Caco-2 (cell line): ENCODE results near the gene CALHM3. TPM values are rescaled to one million over a fixed set of nuclear protein-coding genes. Genes with fewer than 3 reads are reported as not detected.

Source experiments
- BruUV-seq: library from RNA; stranded (reverse); fragments of 400-500 nt; replicated peaks from 2 replicates; lab custom pipeline; 2021; lab: Mats Ljungman, UMichigan
- CTCF ChIA-PET: fragments of 300-600 bp; sonication (Branson Sonifier 250); formaldehyde crosslinking; loops from one replicate; lab custom pipeline; 2022; ENCODE audit warnings: antibody characterized with exemption; lab: Charles Lee
- POLR2A ChIA-PET: fragments of 300-600 bp; sonication (Branson Sonifier 250); formaldehyde crosslinking; loops from one replicate; lab custom pipeline; 2022; ENCODE audit warnings: antibody characterized with exemption; lab: Charles Lee
- DNase-seq, 2 experiments: peaks; one replicate each; pipeline versions ENCODE4 v3.0.0 to v3.0.0-alpha.2; 2020 to 2022
- H3K27me3 ChIP-seq: replicated peaks from 2 replicates; pipeline ENCODE4 v1.6.0; 2011; ENCODE audit warnings: low read length; ENCODE audit not compliant: control insufficient read depth, insufficient read depth
- H3K36me3 ChIP-seq: 2 replicates; pipeline ENCODE4 v1.5.1; 2011; ENCODE audit warnings: low read length; ENCODE audit not compliant: control insufficient read depth, insufficient read depth
- H3K4me1 ChIP-seq: fragments of 250-450 bp; sonication (Bioruptor Pico); 2 replicates; pipeline ENCODE4 v1.5.1; 2020; ENCODE audit warnings: mild to moderate bottlenecking
- H3K4me3 ChIP-seq: 2 replicates; pipeline ENCODE4 v1.5.1; 2011; ENCODE audit warnings: low read depth, mild to moderate bottlenecking, control low read depth, low read length
- H3K9me3 ChIP-seq: fragments of 250-450 bp; sonication (Bioruptor Pico); 2 replicates; pipeline ENCODE4 v1.5.1; 2020; ENCODE audit warnings: mild to moderate bottlenecking, moderate library complexity
- H3K27ac Mint-ChIP-seq: one replicate; pipeline ENCODE4 v1.8.0; 2022; ENCODE audit warnings: mixed read lengths; ENCODE audit not compliant: unreplicated experiment
- H3K27me3 Mint-ChIP-seq: one replicate; pipeline ENCODE4 v1.8.0; 2022; ENCODE audit warnings: mixed read lengths; ENCODE audit not compliant: insufficient read depth, unreplicated experiment
- H3K36me3 Mint-ChIP-seq: one replicate; pipeline ENCODE4 v1.8.0; 2022; ENCODE audit warnings: mild to moderate bottlenecking, mixed read lengths; ENCODE audit not compliant: insufficient read depth, unreplicated experiment
- H3K4me1 Mint-ChIP-seq: one replicate; pipeline ENCODE4 v1.8.0; 2022; ENCODE audit warnings: low read depth, mixed read lengths; ENCODE audit not compliant: unreplicated experiment
- H3K4me3 Mint-ChIP-seq: one replicate; pipeline ENCODE4 v1.8.0; 2022; ENCODE audit warnings: mild to moderate bottlenecking, moderate library complexity, mixed read lengths; ENCODE audit not compliant: unreplicated experiment
- H3K9me3 Mint-ChIP-seq: one replicate; pipeline ENCODE4 v1.8.0; 2022; ENCODE audit warnings: mixed read lengths; ENCODE audit not compliant: unreplicated experiment
- CTCF ChIP-seq, 2 experiments: fragments of 200-600 bp in 1 of 2; IDR thresholded peaks; 1 replicate in 1 of 2; 2 replicates in 1 of 2; pipeline versions ENCODE4 v1.5.1 to v1.8.0; 2011 to 2022; ENCODE audit warnings: antibody characterized with exemption in 1 of 2, control low read depth in 1 of 2, inconsistent platforms in 1 of 2, low read depth in 1 of 2, low read length in 1 of 2, mild to moderate bottlenecking in 1 of 2, moderate library complexity in 1 of 2; ENCODE audit not compliant: insufficient read depth in 1 of 2, severe bottlenecking in 1 of 2, unreplicated experiment in 1 of 2
- intact Hi-C: fragments of 100-400 bp; cut with micrococcal nuclease; formaldehyde crosslinking; loops from one replicate; pipeline ENCODE4 v1.10.0; 2022; ENCODE audit not compliant: unreplicated experiment
- total RNA-seq: library from RNA; stranded (reverse); gene quantifications from 2 replicates; pipeline ENCODE4 v1.2.3, GENCODE V29; 2022

Gene CALHM3
- total RNA-seq, 1 experiment from 2014 or later = 0.18 TPM

- CTCF ChIA-PET = no interaction called here
- Mint-ChIP-seq H3K4me1 (peaks cover 7% of the 10 kb centered on the region), H3K36me3 (no peaks in the 10 kb centered on the region), H3K4me3 (no peak overlapping the region), H3K9me3 (no peaks in the 10 kb centered on the region), H3K27ac (no peak overlapping the region), H3K27me3 (no peaks in the 10 kb centered on the region)
- intact Hi-C loops = no loop called here
- no peaks in the 10 kb centered on the region for H3K27me3 ChIP-seq
- no peak for DNase-seq
- no peaks in the 10 kb centered on the region for H3K36me3 ChIP-seq
- H3K4me3 ChIP-seq = no peak overlapping the region
- POLR2A ChIA-PET = no interaction called here
- no peak for TF ChIP-seq CTCF (IDR thresholded peaks at IDR 0.05; ENCODE audit: insufficient read depth in 1 of 2, low read depth in 1 of 2, low read length in 1 of 2, severe bottlenecking in 1 of 2, unreplicated experiment in 1 of 2)
- no TSS peak for BruUV-seq
- no peaks in the 10 kb centered on the region for H3K4me1 ChIP-seq
- H3K9me3 ChIP-seq = no peaks in the 10 kb centered on the region
Measured at GRCh38 chr10:103463499-103463898, 15.5 kb downstream of the CALHM3 start.

GRCh38 chr10:103459615-103460014 is 19.4 kb downstream of the CALHM3 start:
- Mint-ChIP-seq H3K4me3 (no peak overlapping the region), H3K27me3 (no peaks in the 10 kb centered on the region), H3K27ac (no peak overlapping the region), H3K36me3 (no peaks in the 10 kb centered on the region), H3K9me3 (no peaks in the 10 kb centered on the region), H3K4me1 (no peaks in the 10 kb centered on the region)
- TF ChIP-seq CTCF (IDR thresholded peaks at IDR 0.05; ENCODE audit: insufficient read depth in 1 of 2, low read depth in 1 of 2, low read length in 1 of 2, severe bottlenecking in 1 of 2, unreplicated experiment in 1 of 2) = no peak
- intact Hi-C loops = no loop called here
- no peak overlapping the region for H3K4me3 ChIP-seq
- CTCF ChIA-PET = no interaction called here
- DNase-seq = no peak
- H3K27me3 ChIP-seq = no peaks in the 10 kb centered on the region
- POLR2A ChIA-PET = no interaction called here
- no TSS peak for BruUV-seq
- no peaks in the 10 kb centered on the region for H3K9me3 ChIP-seq
- no peaks in the 10 kb centered on the region for H3K36me3 ChIP-seq
- H3K4me1 ChIP-seq = no peaks in the 10 kb centered on the region

- Histone ChIP-seq H3K4me3 (no peak within 1 kb of the TSS), H3K9me3 (no peaks in the 10 kb centered on the region), H3K4me1 (no peaks in the 10 kb centered on the region), H3K27me3 (no peaks in the 10 kb centered on the region), H3K36me3 (no peaks in the 10 kb centered on the region)
- POLR2A ChIA-PET = interaction anchor here (0.6 kb wide), 1 partner anchor 63 kb away, joined by 4 read pairs; the partner anchor contains the start of gene ATP5MK
- CTCF ChIA-PET = interaction anchor here (0.6 kb wide), 2 partner anchors 18 to 41 kb away, joined by 3 to 5 read pairs; no protein-coding TSS in a partner anchor
- H3K9me3 Mint-ChIP-seq = no peaks in the 10 kb centered on the region
- H3K36me3 Mint-ChIP-seq = no peaks in the 10 kb centered on the region
- peak; percentile 59 to 66 for DNase-seq
- no peaks in the 10 kb centered on the region for H3K4me1 Mint-ChIP-seq
- intact Hi-C loops = no loop called here
- H3K27ac Mint-ChIP-seq = no peak within 1 kb of the TSS
- no TSS peak for BruUV-seq
- H3K4me3 Mint-ChIP-seq = no peak within 1 kb of the TSS
- TF ChIP-seq CTCF (IDR thresholded peaks at IDR 0.05; ENCODE audit: insufficient read depth in 1 of 2, low read depth in 1 of 2, low read length in 1 of 2, severe bottlenecking in 1 of 2, unreplicated experiment in 1 of 2) = no peak
- no peaks in the 10 kb centered on the region for H3K27me3 Mint-ChIP-seq
Measured at GRCh38 chr10:103458720-103459119, 20.3 kb downstream of the CALHM3 start, which contains the start of gene CALHM1. TSS of gene CALHM1 (minus strand) at chr10:103458900. CDS start at chr10:103458751, 149 bp downstream.
